CD14-positive monocyte (primary cell): ENCODE data around the gene PCDHA13. TPM values are rescaled to one million over a fixed set of nuclear protein-coding genes. Genes with fewer than 3 reads are reported as not detected.

ENCODE experiments used
- DNase-seq, 3 donors: peaks; one replicate each; pipeline ENCODE4 v3.0.0-alpha.2; 2011 to 2022
- H2AFZ ChIP-seq: 2 replicates; pipeline ENCODE4 v1.6.0; 2012; ENCODE audit warnings: mild to moderate bottlenecking, low read depth, low read length, inconsistent platforms; ENCODE audit not compliant: insufficient read depth, poor library complexity, severe bottlenecking
- H3K27ac ChIP-seq, 2 donors: 1 replicate in 1 of 2; 2 replicates in 1 of 2; pipeline ENCODE4 v1.5.1; 2012 to 2013; ENCODE audit warnings: low read length in 2 of 2, control low read depth in 1 of 2, inconsistent platforms in 1 of 2, low read depth in 1 of 2, mild to moderate bottlenecking in 1 of 2
- H3K27me3 ChIP-seq, 2 donors: one replicate each; pipeline versions ENCODE4 v1.6.0 to v1.6.1; 2011 to 2013; ENCODE audit warnings: low read length in 2 of 2; ENCODE audit not compliant: control insufficient read depth in 2 of 2, insufficient read depth in 2 of 2
- H3K36me3 ChIP-seq, 2 donors: replicated peaks in 1 of 2; 1 replicate in 1 of 2; 2 replicates in 1 of 2; pipeline versions ENCODE4 v1.5.1 to v1.6.1; 2012 to 2013; ENCODE audit warnings: low read length in 2 of 2, control low read depth in 1 of 2, inconsistent platforms in 1 of 2, mild to moderate bottlenecking in 1 of 2; ENCODE audit not compliant: insufficient read depth in 2 of 2, control insufficient read depth in 1 of 2
- H3K4me1 ChIP-seq, 2 donors: 1 replicate in 1 of 2; 2 replicates in 1 of 2; pipeline versions ENCODE4 v1.5.1 to v1.6.1; 2012 to 2013; ENCODE audit warnings: low read length in 2 of 2, control low read depth in 1 of 2, inconsistent platforms in 1 of 2, mild to moderate bottlenecking in 1 of 2, moderate library complexity in 1 of 2; ENCODE audit not compliant: insufficient read depth in 2 of 2, control insufficient read depth in 1 of 2
- H3K4me2 ChIP-seq: replicated peaks from 2 replicates; pipeline ENCODE3; 2012; ENCODE audit warnings: low read length, moderate library complexity, mild to moderate bottlenecking; ENCODE audit not compliant: poor library complexity, severe bottlenecking; ENCODE audit errors: extremely low read depth
- H3K4me3 ChIP-seq, 3 experiments: fragments of 200-600 bp in 1 of 3; sonication (generic) in 1 of 3; replicated peaks in 1 of 3; 1 replicate in 2 of 3; 2 replicates in 1 of 3; pipeline ENCODE4 v1.5.1; 2011 to 2013; ENCODE audit warnings: low read length in 3 of 3, mild to moderate bottlenecking in 3 of 3, control low read depth in 2 of 3, low read depth in 2 of 3, inconsistent platforms in 1 of 3, moderate library complexity in 1 of 3
- H3K79me2 ChIP-seq: 2 replicates; pipeline ENCODE4 v1.6.0; 2012; ENCODE audit warnings: mild to moderate bottlenecking, control low read depth, inconsistent platforms, low read length, moderate library complexity; ENCODE audit not compliant: insufficient read depth
- H3K9ac ChIP-seq: 2 replicates; pipeline ENCODE4 v1.6.0; 2017; ENCODE audit warnings: low read length, mild to moderate bottlenecking; ENCODE audit not compliant: insufficient read depth, poor library complexity, severe bottlenecking
- H3K9me3 ChIP-seq, 2 donors: replicated peaks in 1 of 2; 1 replicate in 1 of 2; 2 replicates in 1 of 2; pipeline versions ENCODE4 v1.5.1 to v1.6.1; 2012 to 2013; ENCODE audit warnings: low read length in 2 of 2, control low read depth in 1 of 2; ENCODE audit not compliant: control insufficient read depth in 1 of 2, insufficient read depth in 1 of 2
- H4K20me1 ChIP-seq: 2 replicates; pipeline ENCODE4 v1.6.0; 2012; ENCODE audit warnings: mild to moderate bottlenecking, low read length, control low read depth, moderate library complexity; ENCODE audit not compliant: insufficient read depth
- H3K27ac Mint-ChIP-seq, 7 donors: one replicate each; pipeline ENCODE4 v1.8.0; 2020; ENCODE audit warnings: mild to moderate bottlenecking in 7 of 7, mixed read lengths in 7 of 7, moderate library complexity in 6 of 7, inconsistent platforms in 2 of 7
- H3K27me3 Mint-ChIP-seq, 3 donors: one replicate each; pipeline ENCODE4 v1.8.0; 2021 to 2022; ENCODE audit warnings: low read depth in 3 of 3, mild to moderate bottlenecking in 3 of 3, mixed read lengths in 3 of 3, moderate library complexity in 3 of 3, inconsistent platforms in 1 of 3
- H3K36me3 Mint-ChIP-seq, 2 donors: one replicate each; pipeline ENCODE4 v1.8.0; 2020; ENCODE audit warnings: mixed read lengths in 2 of 2, inconsistent platforms in 1 of 2, mild to moderate bottlenecking in 1 of 2
- H3K4me1 Mint-ChIP-seq: one replicate; pipeline ENCODE4 v1.8.0; 2020; ENCODE audit warnings: mild to moderate bottlenecking, mixed read lengths
- H3K4me3 Mint-ChIP-seq, 2 donors: one replicate each; pipeline ENCODE4 v1.8.0; 2020; ENCODE audit warnings: mild to moderate bottlenecking in 2 of 2, mixed read lengths in 2 of 2, moderate library complexity in 1 of 2
- H3K9me3 Mint-ChIP-seq, 7 donors: one replicate each; pipeline ENCODE4 v1.8.0; 2020 to 2022; ENCODE audit warnings: mixed read lengths in 7 of 7, mild to moderate bottlenecking in 6 of 7, moderate library complexity in 6 of 7, inconsistent platforms in 2 of 7
- WGBS: methylation state at CpG from one replicate; pipeline ENCODE4 v1.1.5; 2013; ENCODE audit warnings: missing lambda C conversion rate; ENCODE audit not compliant: insufficient coverage; 5-methylcytosine and 5-hydroxymethylcytosine counted together
- intact Hi-C, 2 donors: fragments of 100-400 bp; cut with micrococcal nuclease; formaldehyde crosslinking; loops; one replicate each; pipeline versions ENCODE4 v1.15.0 to v1.15.1; 2023
- polyA plus RNA-seq, 3 donors: library from polyadenylated mRNA; depleted of rRNA in 1 of 3; unstranded in 2 of 3; stranded (reverse) in 1 of 3; fragments of 300-500 nt in 2 of 3; fragments of >200 nt in 1 of 3; fragmentation: Illumina TruSeq in 2 of 3; gene quantifications; 1 replicate in 2 of 3; 2 replicates in 1 of 3; pipeline ENCODE4 v1.2.3, GENCODE V29; 2012 to 2021
- TF ChIP-seq, protein P1 (sequence below): fragments of 200-600 bp; IDR thresholded peaks from one replicate; pipeline ENCODE4 v1.8.0; 2022; ENCODE audit warnings: antibody characterized with exemption, mild to moderate bottlenecking

PCDHA13 gene
- polyA plus RNA-seq, 3 donors = not detected

DNA sequence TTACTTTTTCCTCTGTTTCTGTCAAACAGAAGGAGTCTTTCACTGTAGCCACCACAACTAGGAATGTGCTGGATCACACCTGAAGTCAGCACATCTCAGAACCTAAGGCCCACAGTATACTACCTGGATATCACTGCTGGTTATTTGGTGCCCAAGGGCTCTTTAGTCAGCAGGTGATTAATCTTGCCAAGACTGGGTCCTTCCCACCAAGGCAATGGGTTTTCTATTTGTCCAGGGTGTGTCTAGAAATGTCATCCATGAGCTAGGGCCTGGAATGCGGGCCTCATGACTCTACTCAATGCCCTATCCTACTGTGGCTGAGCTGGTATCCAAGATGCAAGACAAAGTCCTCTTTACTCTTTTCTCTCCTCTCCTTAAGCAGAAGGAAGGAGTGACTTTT, 34.4 kb downstream of the PCDHA13 start:
- no peak overlapping the region for H3K4me2 ChIP-seq
- Mint-ChIP-seq H3K27me3 (peaks cover 0 to 4% (median 2%) of the 10 kb centered on the region in 3 donors), H3K36me3 (no peaks in the 10 kb centered on the region), H3K27ac (no peak overlapping the region), H3K4me3 (no peak overlapping the region), H3K9me3 (peaks cover 7 to 32% (median 18%) of the 10 kb centered on the region in 7 donors), H3K4me1 (no peaks in the 10 kb centered on the region)
- no peaks in the 10 kb centered on the region for H3K79me2 ChIP-seq
- no peak for DNase-seq
- intact Hi-C loops = no loop called here
- H3K4me3 ChIP-seq = no peak overlapping the region
- no peak overlapping the region for H3K27ac ChIP-seq
- no peaks in the 10 kb centered on the region for H3K4me1 ChIP-seq
- H3K36me3 ChIP-seq = no peaks in the 10 kb centered on the region
- no peak overlapping the region for H2AFZ ChIP-seq
- H4K20me1 ChIP-seq = no peaks in the 10 kb centered on the region
- WGBS = 100% methylated on average over 1 of the region's 1 CpG
- H3K9ac ChIP-seq = no peak overlapping the region
- TF ChIP-seq, protein P1, sequence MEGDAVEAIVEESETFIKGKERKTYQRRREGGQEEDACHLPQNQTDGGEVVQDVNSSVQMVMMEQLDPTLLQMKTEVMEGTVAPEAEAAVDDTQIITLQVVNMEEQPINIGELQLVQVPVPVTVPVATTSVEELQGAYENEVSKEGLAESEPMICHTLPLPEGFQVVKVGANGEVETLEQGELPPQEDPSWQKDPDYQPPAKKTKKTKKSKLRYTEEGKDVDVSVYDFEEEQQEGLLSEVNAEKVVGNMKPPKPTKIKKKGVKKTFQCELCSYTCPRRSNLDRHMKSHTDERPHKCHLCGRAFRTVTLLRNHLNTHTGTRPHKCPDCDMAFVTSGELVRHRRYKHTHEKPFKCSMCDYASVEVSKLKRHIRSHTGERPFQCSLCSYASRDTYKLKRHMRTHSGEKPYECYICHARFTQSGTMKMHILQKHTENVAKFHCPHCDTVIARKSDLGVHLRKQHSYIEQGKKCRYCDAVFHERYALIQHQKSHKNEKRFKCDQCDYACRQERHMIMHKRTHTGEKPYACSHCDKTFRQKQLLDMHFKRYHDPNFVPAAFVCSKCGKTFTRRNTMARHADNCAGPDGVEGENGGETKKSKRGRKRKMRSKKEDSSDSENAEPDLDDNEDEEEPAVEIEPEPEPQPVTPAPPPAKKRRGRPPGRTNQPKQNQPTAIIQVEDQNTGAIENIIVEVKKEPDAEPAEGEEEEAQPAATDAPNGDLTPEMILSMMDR = no peak
- no peaks in the 10 kb centered on the region for H3K27me3 ChIP-seq
- H3K9me3 ChIP-seq = peaks cover 18 to 21% of the 10 kb centered on the region in 2 donors

DNA sequence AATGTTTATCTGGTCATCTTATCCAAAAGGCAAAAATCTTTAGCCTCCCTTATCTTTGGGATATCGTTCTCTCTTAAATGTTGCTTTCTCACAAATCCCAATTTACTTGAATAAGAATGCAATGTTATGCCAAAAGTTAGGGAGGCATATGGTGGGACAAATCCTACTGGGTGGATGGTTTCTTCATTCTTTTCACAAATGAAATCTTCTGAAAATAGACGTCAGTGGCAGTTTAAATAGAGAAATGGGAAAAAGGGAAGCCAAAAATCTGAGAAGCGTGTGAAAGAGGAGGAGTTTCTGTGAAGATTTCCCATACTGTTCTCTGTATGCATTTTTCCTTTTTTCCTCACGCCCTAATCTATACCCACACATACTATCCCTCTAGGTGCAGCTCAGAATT, 41.7 kb downstream of the PCDHA13 start:
- Mint-ChIP-seq H3K9me3 (peaks cover 24 to 46% (median 36%) of the 10 kb centered on the region in 7 donors), H3K4me1 (peaks cover 5% of the 10 kb centered on the region), H3K27ac (no peak overlapping the region), H3K4me3 (no peak overlapping the region), H3K36me3 (peaks cover 3 to 7% of the 10 kb centered on the region in 2 donors), H3K27me3 (peaks cover 39 to 42% (median 40%) of the 10 kb centered on the region in 3 donors)
- Histone ChIP-seq H3K36me3 (no peaks in the 10 kb centered on the region), H3K27me3 (peaks cover 16 to 41% of the 10 kb centered on the region in 2 donors), H3K4me3 (no peak overlapping the region), H3K9me3 (peaks cover 31 to 33% of the 10 kb centered on the region in 2 donors), H2AFZ (no peak overlapping the region), H3K4me1 (no peaks in the 10 kb centered on the region), H3K27ac (no peak overlapping the region), H4K20me1 (no peaks in the 10 kb centered on the region), H3K9ac (no peak overlapping the region), H3K79me2 (no peaks in the 10 kb centered on the region), H3K4me2 (no peak overlapping the region)
- DNase-seq = no peak
- TF ChIP-seq, protein P1 = no peak
- 67% methylated on average over 1 of the region's 4 CpGs for WGBS
- intact Hi-C loops = no loop called here
